Measurements from ENCODE around the gene ANP32E.
A peak's percentile ranks its signal among the peaks of the same experiment; 100 is the strongest.
"Not testable (repeated sequence)": the region's sequence is repeated elsewhere in the genome, so short reads cannot be mapped to it uniquely, and the experiment has no call there.

The ANP32E gene

DNA sequence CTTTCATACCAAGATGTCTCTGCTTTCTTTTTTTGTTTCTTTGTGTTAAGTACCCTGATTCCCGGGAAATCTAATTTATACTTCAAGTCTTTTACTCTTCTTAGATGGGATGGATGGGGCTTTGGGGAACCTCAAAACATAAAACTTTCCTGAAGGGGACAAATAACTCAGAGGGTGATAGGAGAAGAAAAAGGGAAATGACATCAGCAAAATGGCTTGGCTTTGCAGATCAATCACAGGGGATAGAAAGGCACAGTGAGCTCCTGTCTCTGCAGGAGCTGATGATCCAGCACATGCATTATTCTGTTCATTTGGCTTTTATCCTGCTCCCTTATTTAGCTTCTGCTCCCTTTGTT, 20.3 kb upstream of the ANP32E start:
- TF ChIP-seq, protein P1, sequence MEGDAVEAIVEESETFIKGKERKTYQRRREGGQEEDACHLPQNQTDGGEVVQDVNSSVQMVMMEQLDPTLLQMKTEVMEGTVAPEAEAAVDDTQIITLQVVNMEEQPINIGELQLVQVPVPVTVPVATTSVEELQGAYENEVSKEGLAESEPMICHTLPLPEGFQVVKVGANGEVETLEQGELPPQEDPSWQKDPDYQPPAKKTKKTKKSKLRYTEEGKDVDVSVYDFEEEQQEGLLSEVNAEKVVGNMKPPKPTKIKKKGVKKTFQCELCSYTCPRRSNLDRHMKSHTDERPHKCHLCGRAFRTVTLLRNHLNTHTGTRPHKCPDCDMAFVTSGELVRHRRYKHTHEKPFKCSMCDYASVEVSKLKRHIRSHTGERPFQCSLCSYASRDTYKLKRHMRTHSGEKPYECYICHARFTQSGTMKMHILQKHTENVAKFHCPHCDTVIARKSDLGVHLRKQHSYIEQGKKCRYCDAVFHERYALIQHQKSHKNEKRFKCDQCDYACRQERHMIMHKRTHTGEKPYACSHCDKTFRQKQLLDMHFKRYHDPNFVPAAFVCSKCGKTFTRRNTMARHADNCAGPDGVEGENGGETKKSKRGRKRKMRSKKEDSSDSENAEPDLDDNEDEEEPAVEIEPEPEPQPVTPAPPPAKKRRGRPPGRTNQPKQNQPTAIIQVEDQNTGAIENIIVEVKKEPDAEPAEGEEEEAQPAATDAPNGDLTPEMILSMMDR (IDR thresholded peaks at IDR 0.05; ENCODE audit: extremely low read depth, missing control alignments), result no peak
- no peak for DNase-seq (ENCODE audit: low spot score)

DNA sequence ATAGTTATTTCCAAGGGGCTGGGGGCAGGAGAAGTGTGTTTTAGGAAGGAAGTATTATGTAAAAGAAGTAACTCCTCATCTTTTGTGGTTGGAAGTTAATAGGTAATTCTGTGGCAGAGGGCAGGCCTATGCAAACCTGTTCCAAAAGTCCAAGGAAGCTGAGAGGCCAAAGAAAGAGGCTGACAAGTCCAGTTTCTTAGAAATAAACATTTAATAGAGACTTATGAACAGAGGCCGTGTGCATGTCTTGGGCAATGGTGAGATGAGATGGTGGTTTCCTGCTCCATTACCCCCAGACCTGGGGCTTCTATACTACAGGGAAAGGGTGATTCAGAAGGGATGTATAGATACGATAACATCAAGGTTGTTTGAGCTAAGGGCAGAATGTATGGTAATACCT, 14.0 kb upstream of the ANP32E start:
- TF ChIP-seq, protein P1 (IDR thresholded peaks at IDR 0.05; ENCODE audit: extremely low read depth, missing control alignments), result no peak
- no peak for DNase-seq (ENCODE audit: low spot score)

DNA sequence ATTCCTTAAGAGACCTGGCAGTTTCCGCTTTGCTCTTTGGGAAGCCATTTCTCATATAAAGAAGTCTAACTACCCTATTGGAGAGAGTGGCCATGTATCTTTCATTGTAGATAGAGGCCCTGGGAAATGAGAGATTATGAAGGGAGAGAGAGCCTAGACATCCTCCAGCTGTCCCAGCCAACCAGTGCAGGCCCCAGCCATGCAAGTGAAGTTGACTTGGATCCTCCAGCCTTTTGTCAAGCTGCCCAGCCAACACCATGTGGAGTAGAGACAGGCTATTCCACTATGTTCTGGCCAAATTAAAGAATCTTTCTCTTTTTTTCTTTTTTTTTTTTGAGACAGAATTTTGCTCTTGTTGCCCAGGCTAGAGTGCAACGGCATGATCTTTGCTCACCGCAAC, 7.1 kb upstream of the ANP32E start:
- TF ChIP-seq, protein P1 (IDR thresholded peaks at IDR 0.05; ENCODE audit: extremely low read depth, missing control alignments), result no peak
- no peak for DNase-seq (ENCODE audit: low spot score)

DNA sequence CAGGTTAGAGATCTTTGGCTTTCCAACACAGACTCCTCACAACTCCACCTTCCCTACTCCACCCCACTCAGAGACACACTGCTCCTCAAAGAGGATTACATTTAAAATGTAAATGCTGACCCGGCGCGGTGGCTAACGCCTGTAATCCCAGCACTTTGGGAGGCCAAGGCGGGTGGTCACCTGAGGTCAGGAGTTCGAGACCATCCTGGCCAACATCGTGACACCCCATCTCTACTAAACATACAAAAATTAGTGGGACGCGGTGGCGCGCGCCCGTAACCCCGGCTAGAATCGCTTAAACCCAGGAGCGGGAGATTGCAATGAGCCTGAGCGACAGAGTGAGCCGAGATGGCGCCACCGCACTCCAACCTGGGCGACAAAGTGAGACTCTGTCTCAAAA, 1.8 kb upstream of the ANP32E start:
- TF ChIP-seq, protein P1 (IDR thresholded peaks at IDR 0.05; ENCODE audit: extremely low read depth, missing control alignments), result no peak
- DNase-seq (ENCODE audit: low spot score), result no peak

DNA sequence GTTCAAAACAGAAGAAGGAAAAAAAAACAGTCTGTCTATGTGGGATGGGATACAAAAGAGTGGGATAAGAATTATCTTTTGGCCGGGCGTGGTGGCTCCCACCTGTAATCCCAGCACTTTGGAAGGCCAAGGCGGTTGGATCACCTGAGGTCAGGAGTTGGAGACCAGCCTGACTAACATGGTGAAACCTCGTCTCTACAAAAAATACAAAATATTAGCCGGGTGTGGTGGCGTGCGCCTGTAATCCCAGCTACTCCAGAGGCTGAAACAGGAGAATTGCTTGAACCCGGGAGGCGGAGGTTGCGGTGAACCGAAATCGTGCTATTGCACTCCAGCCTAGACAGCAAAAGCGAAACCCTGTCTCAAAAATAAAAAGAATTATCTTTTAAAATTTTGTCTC, 1.3 kb upstream of the ANP32E start:
- DNase-seq (ENCODE audit: low spot score), result not testable (repeated sequence)

DNA sequence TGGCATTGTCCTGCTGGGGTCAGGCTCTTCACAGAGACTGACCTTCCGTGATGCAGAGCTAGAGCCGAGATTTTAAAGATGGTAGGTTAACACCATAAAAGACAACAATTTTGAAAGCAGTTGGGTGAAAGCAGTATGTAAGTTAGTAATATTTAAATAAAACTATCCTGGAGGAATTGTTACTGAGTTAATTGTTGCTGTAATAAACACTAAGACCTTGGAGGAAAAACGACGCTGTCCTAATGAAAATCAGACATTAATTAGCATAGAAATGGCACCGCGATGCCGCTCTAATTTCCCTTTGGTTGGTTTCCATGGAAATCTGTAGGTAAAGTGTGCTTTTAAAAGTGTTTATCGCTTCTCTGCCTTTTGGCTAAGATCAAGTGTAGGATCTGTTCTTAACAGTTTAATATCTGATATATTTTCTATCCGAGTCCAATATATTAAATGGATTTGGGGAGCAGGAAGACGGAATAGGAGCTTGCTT, 745 bp upstream of the ANP32E start:
- no peak for DNase-seq (ENCODE audit: low spot score)
- TF ChIP-seq, protein P1 (IDR thresholded peaks at IDR 0.05; ENCODE audit: extremely low read depth, missing control alignments), result no peak

DNA sequence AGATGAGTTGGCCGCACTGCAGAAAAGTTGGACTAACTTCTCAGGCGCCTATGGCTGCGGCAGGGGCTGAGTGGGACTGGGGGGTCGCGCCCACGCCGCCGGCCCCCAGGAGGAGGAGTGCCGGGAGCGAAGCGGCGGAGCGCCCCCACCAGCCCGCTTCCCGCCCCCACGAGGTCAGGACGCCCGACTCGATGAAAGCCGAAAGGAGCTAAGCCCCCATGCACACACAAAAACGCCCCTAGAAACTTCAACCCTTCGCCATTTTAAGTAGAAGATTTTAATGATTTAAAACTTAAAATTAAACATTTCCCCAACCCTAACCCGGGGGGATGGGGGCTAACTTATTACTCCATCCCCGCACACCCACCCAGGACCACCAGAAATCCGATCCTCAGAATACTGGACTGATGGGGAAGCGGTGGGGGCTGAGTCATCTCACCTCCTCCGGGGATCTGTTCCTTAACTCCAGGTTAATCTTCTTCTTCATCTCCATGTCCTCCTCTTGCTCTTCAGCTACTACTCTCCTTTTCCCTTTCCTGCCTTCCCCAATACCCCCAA, 539 bp downstream of the ANP32E start:
- TF ChIP-seq, protein P1 (IDR thresholded peaks at IDR 0.05; ENCODE audit: extremely low read depth, missing control alignments), result no peak
- DNase-seq (ENCODE audit: low spot score), result peak; percentile 39

DNA sequence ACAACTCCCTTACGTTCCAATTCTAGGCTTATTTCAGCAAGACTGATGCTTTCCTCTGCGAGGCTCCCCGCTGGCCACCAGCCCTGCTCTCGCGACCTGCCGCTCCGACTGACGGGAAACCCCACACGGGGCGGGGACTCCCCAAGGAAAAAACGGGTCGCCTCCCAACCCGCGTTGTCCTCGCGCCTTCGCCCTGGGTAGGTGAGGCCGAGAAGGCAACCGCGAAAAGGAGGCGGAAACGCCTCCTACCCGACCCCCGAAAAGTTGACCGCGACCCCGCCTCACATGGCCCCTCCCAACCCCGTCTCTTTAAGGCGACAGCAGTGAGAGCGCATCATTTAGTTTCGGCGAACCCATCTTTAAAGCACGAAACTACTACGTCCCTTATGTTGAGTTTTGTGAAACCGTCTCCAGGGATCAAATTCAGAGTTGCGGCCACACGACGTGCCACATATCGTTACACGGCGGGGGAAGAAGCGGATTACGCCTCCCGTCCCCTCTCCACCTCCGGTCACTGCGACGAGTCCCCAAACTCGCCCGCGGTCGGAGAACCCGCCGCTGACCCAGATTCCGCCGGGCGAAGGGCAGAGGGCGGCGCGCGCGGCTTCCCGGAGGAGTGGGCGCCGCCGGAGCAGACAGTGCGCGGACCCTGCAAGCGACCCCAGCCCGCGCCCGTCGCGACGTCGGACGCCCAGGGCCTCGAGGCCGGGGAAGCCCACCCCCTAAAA, 1.2 kb downstream of the ANP32E start:
- TF ChIP-seq, protein P1 (IDR thresholded peaks at IDR 0.05; ENCODE audit: extremely low read depth, missing control alignments), result no peak
- DNase-seq (ENCODE audit: low spot score), result peak; percentile 89

Measured in GM20000 (cell line).